ENCODE measurements around the gene HOOK1. TPM values are rescaled to one million over a fixed set of nuclear protein-coding genes. Genes with fewer than 3 reads are reported as not detected.

The HOOK1 gene
- total RNA-seq, 1 experiment from 2014 or later: 42.0 TPM

GRCh38 chr1:59917785-59918180 is 103.0 kb downstream of the HOOK1 start:
- no peak overlapping the region for H4K8ac ChIP-seq (replicated peaks; ENCODE audit: insufficient read length, low read depth, low read length)
- H3K9ac ChIP-seq (ENCODE audit: extremely low read depth, insufficient read length, low read length): no peak overlapping the region
- H3K9me3 ChIP-seq (ENCODE audit: control insufficient read depth, low read depth, low read length): no peaks in the 10 kb centered on the region
- no peak overlapping the region for H2AK5ac ChIP-seq (ENCODE audit: insufficient read length, low read length)
- H4K20me1 ChIP-seq (ENCODE audit: control insufficient read depth, insufficient read depth, insufficient read length): no peaks in the 10 kb centered on the region
- H3K14ac ChIP-seq (ENCODE audit: insufficient read depth, low read length): no peak overlapping the region
- Mint-ChIP-seq H3K9me3 (no peaks in the 10 kb centered on the region), H3K36me3 (ENCODE audit: insufficient read depth in 1 of 3, low read depth in 3 of 3) (no peaks in the 10 kb centered on the region), H3K27me3 (ENCODE audit: low read depth) (peaks cover 9% of the 10 kb centered on the region), H3K4me3 (no peak overlapping the region), H3K4me1 (no peaks in the 10 kb centered on the region; a peak in 1 of 4 replicates), H3K27ac (no peak overlapping the region)
- no peaks in the 10 kb centered on the region for H3K79me1 ChIP-seq (ENCODE audit: insufficient read depth, low read depth, low read length, poor library complexity, severe bottlenecking)
- no peak overlapping the region for H2BK120ac ChIP-seq (ENCODE audit: low read depth, low read length, poor library complexity, severe bottlenecking)
- no peak overlapping the region for H3K18ac ChIP-seq (ENCODE audit: insufficient read length, low read depth, low read length)
- H2AFZ ChIP-seq (ENCODE audit: low read length): no peak overlapping the region
- H3K79me2 ChIP-seq (ENCODE audit: insufficient read depth, low read length): no peaks in the 10 kb centered on the region
- no peak overlapping the region for H4K5ac ChIP-seq (ENCODE audit: insufficient read length, low read depth, low read length)
- H2BK5ac ChIP-seq (ENCODE audit: insufficient read length, low read length): no peak overlapping the region
- H2BK12ac ChIP-seq (ENCODE audit: insufficient read length, low read depth, low read length): no peak overlapping the region
- H4K91ac ChIP-seq (ENCODE audit: insufficient read length, low read depth, low read length): no peak overlapping the region
- H3K27ac ChIP-seq (ENCODE audit: insufficient read length, low read depth, low read length): no peak overlapping the region
- no peak overlapping the region for H3K56ac ChIP-seq (ENCODE audit: insufficient read length, low read depth, low read length)
- no peaks in the 10 kb centered on the region for H3K27me3 ChIP-seq (ENCODE audit: insufficient read depth, low read length)
- WGBS (ENCODE audit: extremely low coverage, insufficient read length, low lambda C conversion rate): no CpG with 5 or more reads among the region's 2 CpGs
- H3K4me1 ChIP-seq (ENCODE audit: insufficient read depth, low read length): no peaks in the 10 kb centered on the region
- H2BK15ac ChIP-seq (ENCODE audit: low read depth, low read length): no peak overlapping the region
- H3K23me2 ChIP-seq (ENCODE audit: insufficient read length, low read depth, low read length, poor library complexity, severe bottlenecking): no peaks in the 10 kb centered on the region
- DNase-seq: no peak
- H2BK20ac ChIP-seq (ENCODE audit: low read depth, low read length, poor library complexity, severe bottlenecking): no peak overlapping the region
- no peak overlapping the region for H3K4me2 ChIP-seq (ENCODE audit: insufficient read depth, insufficient read length, low read length)
- H3K23ac ChIP-seq (ENCODE audit: insufficient read length, low read depth, low read length): no peak overlapping the region
- TF ChIP-seq, protein P1, sequence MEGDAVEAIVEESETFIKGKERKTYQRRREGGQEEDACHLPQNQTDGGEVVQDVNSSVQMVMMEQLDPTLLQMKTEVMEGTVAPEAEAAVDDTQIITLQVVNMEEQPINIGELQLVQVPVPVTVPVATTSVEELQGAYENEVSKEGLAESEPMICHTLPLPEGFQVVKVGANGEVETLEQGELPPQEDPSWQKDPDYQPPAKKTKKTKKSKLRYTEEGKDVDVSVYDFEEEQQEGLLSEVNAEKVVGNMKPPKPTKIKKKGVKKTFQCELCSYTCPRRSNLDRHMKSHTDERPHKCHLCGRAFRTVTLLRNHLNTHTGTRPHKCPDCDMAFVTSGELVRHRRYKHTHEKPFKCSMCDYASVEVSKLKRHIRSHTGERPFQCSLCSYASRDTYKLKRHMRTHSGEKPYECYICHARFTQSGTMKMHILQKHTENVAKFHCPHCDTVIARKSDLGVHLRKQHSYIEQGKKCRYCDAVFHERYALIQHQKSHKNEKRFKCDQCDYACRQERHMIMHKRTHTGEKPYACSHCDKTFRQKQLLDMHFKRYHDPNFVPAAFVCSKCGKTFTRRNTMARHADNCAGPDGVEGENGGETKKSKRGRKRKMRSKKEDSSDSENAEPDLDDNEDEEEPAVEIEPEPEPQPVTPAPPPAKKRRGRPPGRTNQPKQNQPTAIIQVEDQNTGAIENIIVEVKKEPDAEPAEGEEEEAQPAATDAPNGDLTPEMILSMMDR (conservative IDR thresholded peaks at IDR 0.05): no peak
- no peak overlapping the region for H3K4ac ChIP-seq (ENCODE audit: low read depth, low read length)
- H3T11ph ChIP-seq (ENCODE audit: low read length): no peak overlapping the region

All from H9 (cell line).